Measurements from ENCODE around the gene SMAD3. TPM values are rescaled to one million over a fixed set of nuclear protein-coding genes. Genes with fewer than 3 reads are reported as not detected.

The SMAD3 gene
- total RNA-seq, 1 experiment from 2014 or later = 99.5 TPM

DNA sequence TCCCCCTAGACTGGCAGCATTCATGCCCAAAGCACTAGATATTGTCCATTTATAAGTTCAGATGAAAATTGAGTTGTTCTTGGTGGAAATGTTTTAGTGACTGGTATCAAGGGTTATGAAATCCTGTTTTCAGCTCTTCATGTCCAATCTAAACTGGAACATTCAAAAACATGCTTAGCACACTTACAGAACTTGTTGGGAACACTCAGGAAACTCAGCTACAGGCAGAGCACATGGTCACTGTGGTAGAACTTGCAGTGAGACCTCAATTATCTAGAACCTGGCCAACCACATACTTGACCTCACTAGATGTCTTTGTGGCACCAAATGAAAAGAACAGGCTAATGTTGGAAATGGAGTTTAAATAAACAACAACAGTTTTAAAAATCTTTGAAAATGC, 88.8 kb downstream of the SMAD3 start:
- H3K4me1 ChIP-seq (replicated peaks; ENCODE audit: insufficient read depth) = peaks cover 49% of the 10 kb centered on the region
- POLR2A ChIA-PET (ENCODE audit: unreplicated experiment) = interaction anchor here (0.6 kb wide), 2 partner anchors 47 to 72 kb away, joined by 5 to 9 read pairs; no protein-coding TSS in a partner anchor
- no peak for TF ChIP-seq EZH2 (IDR thresholded peaks at IDR 0.05; ENCODE audit: low read depth)
- TF ChIP-seq, protein P1, sequence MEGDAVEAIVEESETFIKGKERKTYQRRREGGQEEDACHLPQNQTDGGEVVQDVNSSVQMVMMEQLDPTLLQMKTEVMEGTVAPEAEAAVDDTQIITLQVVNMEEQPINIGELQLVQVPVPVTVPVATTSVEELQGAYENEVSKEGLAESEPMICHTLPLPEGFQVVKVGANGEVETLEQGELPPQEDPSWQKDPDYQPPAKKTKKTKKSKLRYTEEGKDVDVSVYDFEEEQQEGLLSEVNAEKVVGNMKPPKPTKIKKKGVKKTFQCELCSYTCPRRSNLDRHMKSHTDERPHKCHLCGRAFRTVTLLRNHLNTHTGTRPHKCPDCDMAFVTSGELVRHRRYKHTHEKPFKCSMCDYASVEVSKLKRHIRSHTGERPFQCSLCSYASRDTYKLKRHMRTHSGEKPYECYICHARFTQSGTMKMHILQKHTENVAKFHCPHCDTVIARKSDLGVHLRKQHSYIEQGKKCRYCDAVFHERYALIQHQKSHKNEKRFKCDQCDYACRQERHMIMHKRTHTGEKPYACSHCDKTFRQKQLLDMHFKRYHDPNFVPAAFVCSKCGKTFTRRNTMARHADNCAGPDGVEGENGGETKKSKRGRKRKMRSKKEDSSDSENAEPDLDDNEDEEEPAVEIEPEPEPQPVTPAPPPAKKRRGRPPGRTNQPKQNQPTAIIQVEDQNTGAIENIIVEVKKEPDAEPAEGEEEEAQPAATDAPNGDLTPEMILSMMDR (conservative IDR thresholded peaks at IDR 0.05) = no peak
- H3K27me3 ChIP-seq (ENCODE audit: insufficient read depth, low read depth) = no peaks in the 10 kb centered on the region
- intact Hi-C loops (cut with micrococcal nuclease; ENCODE audit: unreplicated experiment) = no loop called here
- peaks cover 52% of the 10 kb centered on the region for H3F3A ChIP-seq (ENCODE audit: insufficient read depth, low read depth)
- peaks cover 50% of the 10 kb centered on the region for H3K36me3 ChIP-seq (ENCODE audit: low read depth)
- no peak overlapping the region for H2AFZ ChIP-seq
- CTCF ChIA-PET = no interaction called here
- DNase-seq = no peak
- H3K9me3 ChIP-seq (ENCODE audit: insufficient read depth, low read depth) = no peaks in the 10 kb centered on the region
- no peaks in the 10 kb centered on the region for H4K20me1 ChIP-seq (ENCODE audit: insufficient read depth)
- H3K4me3 ChIP-seq = no peak overlapping the region
- BruUV-seq (replicated peaks) = no TSS peak
- H3K9me2 ChIP-seq (ENCODE audit: insufficient read depth) = no peaks in the 10 kb centered on the region
- peaks cover 86% of the 10 kb centered on the region for H3K79me2 ChIP-seq (ENCODE audit: low read depth)
- H3K27ac ChIP-seq = peak overlapping the region; percentile 43
- no peak overlapping the region for H3K4me2 ChIP-seq

DNA sequence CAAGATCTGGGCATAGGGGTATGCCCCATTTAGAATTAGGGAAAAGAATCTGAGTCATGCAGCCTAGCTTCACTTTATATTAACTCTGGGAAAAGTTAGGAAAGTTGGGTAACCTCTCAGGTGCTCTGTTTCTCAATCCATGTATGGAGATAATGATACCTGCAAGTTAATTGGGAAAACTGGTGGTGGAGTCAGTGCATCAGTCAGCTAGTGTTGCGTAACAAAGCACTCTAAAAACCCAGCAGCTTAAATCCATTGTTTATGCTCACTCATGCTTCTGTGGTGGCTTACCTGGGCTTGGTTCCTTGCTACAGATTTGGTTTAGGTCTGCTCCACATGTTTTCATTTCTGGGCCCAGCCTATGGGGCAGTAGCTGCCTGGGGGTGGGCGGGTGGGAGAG, 91.0 kb downstream of the SMAD3 start:
- H4K20me1 ChIP-seq (ENCODE audit: insufficient read depth) = peaks cover 6% of the 10 kb centered on the region; the same call in 1 of the 2 replicates
- H3K36me3 ChIP-seq (ENCODE audit: low read depth) = peaks cover 50% of the 10 kb centered on the region
- H3K4me2 ChIP-seq = no peak overlapping the region
- intact Hi-C loops (cut with micrococcal nuclease; ENCODE audit: unreplicated experiment) = no loop called here
- TF ChIP-seq, protein P1 (conservative IDR thresholded peaks at IDR 0.05) = no peak
- TF ChIP-seq EZH2 (IDR thresholded peaks at IDR 0.05; ENCODE audit: low read depth) = no peak
- no peak overlapping the region for H2AFZ ChIP-seq
- peaks cover 42% of the 10 kb centered on the region for H3K4me1 ChIP-seq (replicated peaks; ENCODE audit: insufficient read depth)
- CTCF ChIA-PET = no interaction called here
- POLR2A ChIA-PET (ENCODE audit: unreplicated experiment) = no interaction called here
- BruUV-seq (replicated peaks) = no TSS peak
- H3K27me3 ChIP-seq (ENCODE audit: insufficient read depth, low read depth) = no peaks in the 10 kb centered on the region
- H3K79me2 ChIP-seq (ENCODE audit: low read depth) = peaks cover 97% of the 10 kb centered on the region
- DNase-seq = peak in 1 of 2 experiments; percentile 74
- no peak overlapping the region for H3K4me3 ChIP-seq
- peaks cover 41% of the 10 kb centered on the region for H3F3A ChIP-seq (ENCODE audit: insufficient read depth, low read depth)
- H3K27ac ChIP-seq = peak overlapping the region; percentile 63
- H3K9me3 ChIP-seq (ENCODE audit: insufficient read depth, low read depth) = no peaks in the 10 kb centered on the region
- no peaks in the 10 kb centered on the region for H3K9me2 ChIP-seq (ENCODE audit: insufficient read depth)

DNA sequence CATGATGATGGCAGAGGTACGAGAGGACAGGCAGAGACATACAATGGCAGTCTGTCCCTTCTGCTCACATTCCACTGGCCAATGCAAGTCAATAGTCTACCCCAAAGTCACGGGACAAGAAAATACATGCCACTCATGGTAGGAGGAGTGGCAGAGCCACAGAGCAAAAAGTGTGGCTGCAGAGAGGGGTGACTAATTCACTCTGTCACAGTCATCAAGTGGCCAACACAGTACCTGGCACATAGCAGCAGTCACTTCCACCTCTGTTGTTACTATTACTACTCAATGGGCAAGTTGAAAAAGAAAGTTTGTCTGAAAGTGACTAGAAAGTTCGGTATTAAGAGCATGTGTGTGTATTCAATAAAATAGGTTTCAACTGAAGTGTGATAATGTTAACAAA, 91.4 kb downstream of the SMAD3 start:
- Histone ChIP-seq H3K27ac (peak overlapping the region; percentile 32), H4K20me1 (ENCODE audit: insufficient read depth) (peaks cover 6% of the 10 kb centered on the region; the same call in 1 of the 2 replicates)

More for the DNA sequence above, 91.4 kb downstream of the SMAD3 start:
- ChIA-PET CTCF (no interaction called here), POLR2A (ENCODE audit: unreplicated experiment) (no interaction called here)
- peaks cover 42% of the 10 kb centered on the region for H3K4me1 ChIP-seq (replicated peaks; ENCODE audit: insufficient read depth)
- H3K27me3 ChIP-seq (ENCODE audit: insufficient read depth, low read depth) = no peaks in the 10 kb centered on the region
- no peaks in the 10 kb centered on the region for H3K9me3 ChIP-seq (ENCODE audit: insufficient read depth, low read depth)
- DNase-seq = no peak
- H3F3A ChIP-seq (ENCODE audit: insufficient read depth, low read depth) = peaks cover 37% of the 10 kb centered on the region; the same call in 1 of the 2 replicates
- H3K4me3 ChIP-seq = no peak overlapping the region
- H3K79me2 ChIP-seq (ENCODE audit: low read depth) = peaks cover 97% of the 10 kb centered on the region
- no peaks in the 10 kb centered on the region for H3K9me2 ChIP-seq (ENCODE audit: insufficient read depth)
- TF ChIP-seq EZH2 (IDR thresholded peaks at IDR 0.05; ENCODE audit: low read depth) = no peak
- TF ChIP-seq, protein P1 (conservative IDR thresholded peaks at IDR 0.05) = no peak
- intact Hi-C loops (cut with micrococcal nuclease; ENCODE audit: unreplicated experiment) = no loop called here
- no TSS peak for BruUV-seq (replicated peaks)
- no peak overlapping the region for H2AFZ ChIP-seq
- H3K36me3 ChIP-seq (ENCODE audit: low read depth) = peaks cover 50% of the 10 kb centered on the region
- no peak overlapping the region for H3K4me2 ChIP-seq

All from PC-9 (cell line).